GM21390 (cell line): ENCODE measurements around the gene STPG1.

Experiments
- ATAC-seq: cut with Tn5 transposase; IDR thresholded peaks from one replicate; pipeline ENCODE4 v1.9.1; 2021; ENCODE audit not compliant: unreplicated experiment

STPG1 gene

DNA sequence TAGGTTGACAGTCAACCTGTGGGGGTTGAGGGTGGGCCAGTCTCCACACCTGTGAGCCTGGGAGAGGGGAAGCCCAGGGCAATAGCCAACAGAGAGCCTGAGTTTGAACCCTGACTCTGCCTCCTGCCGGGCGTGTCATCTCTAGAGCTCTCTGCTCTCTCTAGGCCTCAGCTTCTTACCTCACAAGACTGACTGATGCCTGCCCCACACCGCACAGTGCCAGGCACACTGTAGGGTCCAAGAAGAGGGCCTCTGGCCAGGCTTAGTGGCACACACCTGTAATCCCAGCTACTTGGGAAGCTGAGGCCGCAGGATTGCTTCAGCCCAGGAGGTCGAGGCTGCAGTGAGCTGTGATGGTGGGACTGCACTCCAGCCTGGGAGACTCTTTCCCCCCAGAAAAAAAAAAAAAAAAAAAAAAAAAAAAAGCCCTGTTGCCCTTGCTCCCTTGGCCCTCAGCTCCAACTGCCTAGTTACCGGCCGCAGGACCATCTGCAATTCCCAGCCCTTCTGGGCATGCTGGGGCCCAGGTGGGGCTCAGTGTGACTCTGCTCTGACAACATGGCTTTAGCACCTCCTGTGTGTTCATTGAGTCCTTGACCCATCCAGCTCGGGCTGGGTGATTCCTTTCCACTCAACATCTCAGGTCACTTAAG is 69.4 kb downstream of the STPG1 start:
- ATAC-seq, result no peak

DNA sequence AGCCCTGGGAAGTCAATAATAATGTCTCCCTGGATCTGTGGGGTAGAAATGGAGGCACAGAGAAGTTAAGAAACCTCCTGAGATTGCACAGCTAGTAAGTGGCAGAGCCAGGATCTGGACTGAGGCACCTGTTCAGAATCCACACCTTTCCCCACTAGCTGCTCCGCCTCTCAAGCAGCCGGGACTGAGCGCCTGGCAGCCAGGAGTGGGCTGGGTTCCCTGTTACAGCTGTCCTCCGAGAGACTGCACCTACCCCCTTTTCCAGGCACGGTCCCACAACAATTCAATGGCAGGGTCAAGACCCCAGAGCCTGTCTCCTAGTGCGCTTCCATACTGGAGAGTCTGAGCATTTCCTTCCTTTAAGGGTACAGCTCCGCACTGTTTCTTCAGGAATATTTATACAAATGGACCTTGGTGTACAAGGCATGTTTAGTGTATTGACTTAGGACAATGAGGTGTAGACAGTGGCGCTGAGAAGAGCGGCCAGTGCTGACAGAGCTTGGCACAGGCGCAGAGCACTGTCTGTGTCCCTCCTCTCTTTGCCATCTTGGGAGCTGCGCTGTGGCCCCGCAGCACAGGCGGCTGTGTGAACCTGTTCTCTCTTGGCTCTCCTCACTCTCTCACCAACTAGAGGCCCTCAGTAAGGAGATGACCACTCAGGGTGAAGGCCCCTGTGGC is 70.0 kb downstream of the STPG1 start:
- no peak for ATAC-seq

GRCh38 chr1:24341260-24341659 is 72.3 kb downstream of the STPG1 start:
- ATAC-seq, result no peak

- ATAC-seq, result no peak
Observed at GRCh38 chr1:24340770-24341169, 72.8 kb downstream of the STPG1 start.

- no peak for ATAC-seq
Observed at GRCh38 chr1:24339996-24340395, 73.6 kb downstream of the STPG1 start.

DNA sequence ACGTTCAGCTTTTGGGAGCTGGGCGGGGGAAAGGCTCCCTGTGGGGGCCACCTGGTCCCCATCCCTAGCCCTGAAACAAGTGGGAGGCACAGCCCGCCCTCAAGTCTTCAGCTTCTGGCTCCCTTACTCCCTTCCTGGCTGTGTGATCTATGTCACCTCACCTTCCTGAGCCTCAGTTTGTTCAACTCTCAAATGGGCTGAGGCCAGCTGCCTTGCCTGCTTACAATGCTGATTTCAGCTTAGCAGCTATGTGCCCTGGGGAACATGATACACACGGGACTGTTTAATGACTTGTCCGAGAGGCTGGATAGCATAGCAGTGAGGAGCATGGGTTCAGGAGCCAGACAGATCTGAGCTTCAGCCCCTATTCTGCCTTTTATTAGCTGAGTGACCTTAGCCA is 75.1 kb downstream of the STPG1 start:
- ATAC-seq, result no peak

GRCh38 chr1:24337455-24337854 is 76.1 kb downstream of the STPG1 start:
- no peak for ATAC-seq

DNA sequence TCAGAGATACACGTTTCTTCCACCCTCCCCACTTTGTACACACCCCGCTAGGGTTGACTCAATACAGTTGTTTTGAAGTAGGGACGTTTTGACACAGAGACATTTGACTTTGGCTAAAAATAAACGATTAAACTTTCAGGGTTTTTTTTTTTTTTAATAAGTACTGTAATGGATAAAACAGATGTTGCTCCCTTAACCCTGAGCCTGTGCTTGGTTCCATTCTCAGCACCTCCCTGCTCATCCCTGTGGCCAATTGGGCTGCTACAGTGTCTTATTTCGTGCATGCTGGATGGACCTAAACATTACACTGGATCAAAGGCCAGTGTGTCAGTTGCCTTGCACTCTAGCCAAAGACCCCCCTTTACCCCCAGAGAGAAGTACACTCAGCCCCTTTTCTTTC is 77.5 kb downstream of the STPG1 start:
- no peak for ATAC-seq

DNA sequence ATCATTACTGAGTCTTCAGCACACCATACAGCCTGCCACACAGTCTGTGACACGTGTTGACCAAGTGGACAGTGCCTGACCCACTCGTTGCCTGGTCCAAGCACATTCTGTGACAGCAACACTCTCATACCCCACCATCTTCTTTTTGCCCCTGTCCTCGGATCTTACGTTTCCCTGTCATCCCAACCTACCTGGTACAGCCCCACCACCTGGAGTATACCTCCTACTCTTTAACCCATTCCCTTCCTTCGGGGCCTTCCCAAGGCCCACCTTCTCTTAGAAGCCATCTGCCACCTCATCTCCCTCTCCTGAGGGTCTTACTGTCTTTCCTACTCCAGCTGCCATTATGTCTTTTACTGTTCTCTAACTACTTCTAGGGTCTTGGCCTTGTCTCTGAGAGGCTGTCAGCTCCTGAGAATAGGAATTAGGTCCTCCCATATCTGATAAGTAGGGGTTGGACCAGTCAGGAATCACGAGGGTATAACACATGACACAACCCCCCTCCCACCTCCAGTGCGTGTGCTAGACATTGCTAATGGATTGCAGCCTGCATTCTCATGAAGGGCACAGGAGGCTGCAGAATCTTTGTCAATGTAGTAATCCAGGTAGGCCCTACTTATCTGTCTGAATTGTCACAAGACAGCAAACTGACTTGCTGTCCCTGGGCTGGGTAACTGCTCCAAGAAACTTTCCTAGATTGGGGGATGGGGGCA is 81.5 kb downstream of the STPG1 start:
- no peak for ATAC-seq

- no peak for ATAC-seq
Observed at GRCh38 chr1:24329797-24330543, 83.6 kb downstream of the STPG1 start.

DNA sequence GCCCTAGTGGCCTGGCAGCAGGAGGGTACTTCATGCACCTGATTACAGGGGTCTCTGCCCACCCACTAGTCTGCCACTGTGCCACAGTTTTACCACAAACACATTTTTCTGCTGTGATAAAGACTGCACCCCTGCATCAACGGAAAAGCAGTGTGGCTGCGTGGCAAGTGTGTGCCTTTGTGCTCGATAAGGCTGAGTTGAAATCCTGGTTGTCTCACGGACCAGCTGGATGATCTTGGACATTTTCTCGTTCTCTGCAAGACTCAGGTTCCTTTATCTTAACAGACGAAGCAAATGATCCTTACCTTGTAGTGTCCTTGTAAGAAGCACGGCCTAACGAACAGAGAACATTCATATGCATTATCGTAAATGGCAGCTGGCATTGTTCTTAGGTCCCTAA is 84.3 kb downstream of the STPG1 start:
- no peak for ATAC-seq

DNA sequence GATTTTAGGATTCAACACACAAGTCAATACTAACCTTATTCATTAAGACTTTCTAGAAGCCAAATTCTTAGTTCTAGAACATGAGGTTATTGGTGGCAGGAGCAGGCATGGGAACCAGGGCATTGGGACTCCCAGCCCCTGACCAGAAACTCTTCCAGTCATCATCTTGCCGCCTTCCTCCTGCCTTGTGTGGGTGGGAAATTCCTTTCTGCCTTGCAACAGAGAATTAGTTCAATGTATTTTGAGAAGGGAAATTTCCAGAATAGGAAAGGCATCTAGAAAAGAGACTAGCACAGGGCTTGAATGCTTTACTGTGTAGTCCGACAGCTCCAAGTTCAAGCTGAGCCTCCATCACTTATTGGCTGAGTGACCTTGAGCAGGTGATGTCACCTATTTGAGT is 85.7 kb downstream of the STPG1 start:
- ATAC-seq, result no peak

GRCh38 chr1:24327486-24327885 is 86.1 kb downstream of the STPG1 start:
- ATAC-seq, result no peak

- no peak for ATAC-seq
Observed at GRCh38 chr1:24325587-24326449, 87.8 kb downstream of the STPG1 start.

- no peak for ATAC-seq
Observed at GRCh38 chr1:24324903-24325302, 88.7 kb downstream of the STPG1 start.

GRCh38 chr1:24323281-24323680 is 90.3 kb downstream of the STPG1 start:
- ATAC-seq, result no peak

DNA sequence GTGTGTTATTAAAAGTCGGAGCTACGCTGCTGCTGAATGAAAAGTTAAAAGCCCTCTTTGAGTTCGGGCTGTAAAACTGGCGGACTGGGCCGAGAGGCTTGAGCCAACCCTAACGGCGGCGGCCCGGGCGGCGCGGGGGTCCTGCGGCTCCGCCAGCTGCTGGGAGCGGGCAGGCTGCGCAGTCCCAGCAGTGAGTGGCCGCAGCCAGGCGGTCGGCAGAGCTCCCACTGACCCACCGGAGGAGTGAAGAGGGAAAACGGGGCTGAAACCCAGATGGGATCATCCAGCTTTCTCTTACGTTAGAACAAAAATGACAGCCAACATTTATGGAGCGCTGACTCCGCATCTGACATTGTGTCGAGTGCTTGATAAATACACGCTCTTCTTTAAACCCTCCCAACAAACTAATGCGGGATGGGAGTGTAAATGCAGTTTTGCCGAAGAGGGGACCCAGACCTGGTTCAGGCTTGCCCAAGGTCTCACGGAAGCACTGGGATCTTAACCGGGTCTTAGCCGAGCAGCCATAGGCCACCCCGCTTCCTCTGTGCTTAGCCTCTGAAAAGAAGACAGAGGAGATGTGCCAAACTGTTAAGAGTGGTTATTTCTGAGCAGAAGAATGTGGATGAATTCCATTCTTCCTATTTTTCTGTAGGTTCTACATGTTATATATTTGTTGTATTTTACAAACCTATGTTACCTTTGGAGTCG is 91.0 kb downstream of the STPG1 start:
- ATAC-seq, result no peak

GRCh38 chr1:24321697-24322469 is 91.7 kb downstream of the STPG1 start:
- ATAC-seq, result peak; percentile 63

- no peak for ATAC-seq
Observed at GRCh38 chr1:24321126-24321525, 92.5 kb downstream of the STPG1 start.
